MCF 10A (cell line): Measurements from ENCODE around the gene GDAP1L1. TPM values are rescaled to one million over a fixed set of nuclear protein-coding genes. Genes with fewer than 3 reads are reported as not detected.

Experiments
- BruUV-seq: library from RNA; stranded (reverse); fragments of 400-500 nt; replicated peaks from 2 replicates; lab custom pipeline; 2021; lab: Mats Ljungman, UMichigan
- CTCF ChIA-PET: fragments of 300-600 bp; sonication (Branson Sonifier 250); formaldehyde crosslinking; extraction: SDS; loops from one replicate; lab custom pipeline; 2021; ENCODE audit warnings: antibody characterized with exemption, inconsistent platforms; lab: Yijun Ruan, JAX
- POLR2A ChIA-PET: fragments of 300-600, 350-650 bp; sonication (Branson Sonifier 250); formaldehyde crosslinking; extraction: SDS; loops from one replicate; lab custom pipeline; 2020; ENCODE audit warnings: antibody characterized with exemption, inconsistent platforms; lab: Yijun Ruan, JAX
- DNase-seq: peaks from one replicate; pipeline ENCODE4 v3.0.0-alpha.2; 2018; ENCODE audit not compliant: unreplicated experiment
- H3K27ac Mint-ChIP-seq: one replicate; pipeline ENCODE4 v1.8.0; 2022; ENCODE audit warnings: mild to moderate bottlenecking, low read depth, mixed read lengths; ENCODE audit not compliant: unreplicated experiment
- H3K27me3 Mint-ChIP-seq: one replicate; pipeline ENCODE4 v1.8.0; 2022; ENCODE audit warnings: mixed read lengths; ENCODE audit not compliant: insufficient read depth, unreplicated experiment
- H3K36me3 Mint-ChIP-seq: one replicate; pipeline ENCODE4 v1.8.0; 2022; ENCODE audit warnings: mild to moderate bottlenecking, moderate library complexity, mixed read lengths; ENCODE audit not compliant: insufficient read depth, unreplicated experiment
- H3K4me1 Mint-ChIP-seq: one replicate; pipeline ENCODE4 v1.8.0; 2022; ENCODE audit warnings: mixed read lengths; ENCODE audit not compliant: insufficient read depth, unreplicated experiment
- H3K4me3 Mint-ChIP-seq: one replicate; pipeline ENCODE4 v1.8.0; 2022; ENCODE audit warnings: mild to moderate bottlenecking, moderate library complexity, mixed read lengths; ENCODE audit not compliant: unreplicated experiment
- H3K9me3 Mint-ChIP-seq: one replicate; pipeline ENCODE4 v1.8.0; 2022; ENCODE audit warnings: mixed read lengths; ENCODE audit not compliant: unreplicated experiment
- CTCF ChIP-seq: fragments of 200-600 bp; IDR thresholded peaks from one replicate; pipeline ENCODE4 v1.8.0; 2022; ENCODE audit warnings: antibody characterized with exemption, mild to moderate bottlenecking; ENCODE audit not compliant: unreplicated experiment
- intact Hi-C: fragments of 100-400 bp; cut with micrococcal nuclease; formaldehyde crosslinking; loops from 2 replicates; pipeline ENCODE4 v1.14.1; 2022
- total RNA-seq: library from RNA; stranded (reverse); gene quantifications from 2 replicates; pipeline ENCODE4 v1.2.3, GENCODE V29; 2022

The GDAP1L1 gene
- total RNA-seq, 1 experiment from 2014 or later, result 0.37 TPM

- no peaks in the 10 kb centered on the region for H3K4me1 Mint-ChIP-seq
- TF ChIP-seq CTCF, result no peak
- H3K27me3 Mint-ChIP-seq, result peaks cover 17% of the 10 kb centered on the region
- ChIA-PET CTCF (interaction anchor here (0.6 to 1.4 kb wide), 4 partner anchors 13 to 48 kb away, joined by 3 to 5 read pairs (median 3); partner anchors contain the start of gene FITM2), POLR2A (no interaction called here)
- no peak for DNase-seq
- no TSS peak for BruUV-seq
- intact Hi-C loops, result no loop called here
- no peak overlapping the region for H3K27ac Mint-ChIP-seq
- H3K36me3 Mint-ChIP-seq, result no peaks in the 10 kb centered on the region
- no peaks in the 10 kb centered on the region for H3K9me3 Mint-ChIP-seq
- H3K4me3 Mint-ChIP-seq, result no peak overlapping the region
Observed at GRCh38 chr20:44271915-44272663, 25.0 kb downstream of the GDAP1L1 start.

GRCh38 chr20:44273231-44274215 lies 26.4 kb downstream of the GDAP1L1 start:
- POLR2A ChIA-PET, result no interaction called here
- Mint-ChIP-seq H3K27me3 (peaks cover 6% of the 10 kb centered on the region), H3K4me1 (no peaks in the 10 kb centered on the region), H3K9me3 (no peaks in the 10 kb centered on the region), H3K27ac (no peak overlapping the region), H3K36me3 (no peaks in the 10 kb centered on the region), H3K4me3 (no peak overlapping the region)
- TF ChIP-seq CTCF, result no peak
- no TSS peak for BruUV-seq
- DNase-seq, result no peak
- CTCF ChIA-PET, result interaction anchor here (0.9 to 1.7 kb wide), 3 partner anchors 12 to 58 kb away, joined by 3 to 5 read pairs (median 5); partner anchors contain the start of gene FITM2
- intact Hi-C loops, result no loop called here

- intact Hi-C loops, result no loop called here
- BruUV-seq, result no TSS peak
Observed at GRCh38 chr20:44274303-44275017, 27.4 kb downstream of the GDAP1L1 start.

More at GRCh38 chr20:44274303-44275017, 27.4 kb downstream of the GDAP1L1 start:
- H3K27ac Mint-ChIP-seq, result no peak overlapping the region
- no peak overlapping the region for H3K4me3 Mint-ChIP-seq
- DNase-seq, result no peak
- H3K27me3 Mint-ChIP-seq, result no peaks in the 10 kb centered on the region
- peaks cover 6% of the 10 kb centered on the region for H3K4me1 Mint-ChIP-seq
- CTCF ChIA-PET, result interaction anchor here (0.6 to 1.7 kb wide), 3 partner anchors 49 to 59 kb away, joined by 3 to 5 read pairs (median 3); no protein-coding TSS in a partner anchor
- POLR2A ChIA-PET, result no interaction called here
- H3K9me3 Mint-ChIP-seq, result no peaks in the 10 kb centered on the region
- no peak for TF ChIP-seq CTCF
- H3K36me3 Mint-ChIP-seq, result peaks cover 6% of the 10 kb centered on the region
